NOMO-1 treated with DMSO at 0.1 percent for 48 hours (cell line): Measurements from ENCODE around the gene DAP3.
"Not testable (repeated sequence)": the region's sequence is repeated elsewhere in the genome, so short reads cannot be mapped to it uniquely, and the experiment has no call there.

Experiments used
- DNase-seq: peaks from one replicate; lab custom pipeline; 2025; ENCODE audit not compliant: unreplicated experiment; lab: John Stamatoyannopoulos, UW

DAP3 gene

DNA sequence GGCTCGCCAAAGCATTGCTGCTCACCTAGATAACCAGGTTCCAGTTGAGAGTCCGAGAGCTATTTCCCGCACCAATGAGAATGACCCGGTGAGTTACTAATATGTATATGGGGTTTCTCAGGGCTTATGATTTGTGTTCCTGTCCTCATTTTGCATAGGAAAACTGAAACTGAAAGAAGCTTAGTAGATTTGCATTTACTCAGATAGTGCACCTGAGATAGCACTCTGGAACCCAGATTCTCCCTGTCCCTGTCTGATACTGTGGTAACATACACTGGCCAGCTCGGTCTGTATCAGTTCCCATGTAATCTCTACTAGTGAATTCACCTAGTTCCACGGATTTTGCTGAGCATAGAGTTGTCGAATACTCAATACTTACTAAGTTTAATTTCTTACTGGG, 28.1 kb downstream of the DAP3 start:
- no peak for DNase-seq

DNA sequence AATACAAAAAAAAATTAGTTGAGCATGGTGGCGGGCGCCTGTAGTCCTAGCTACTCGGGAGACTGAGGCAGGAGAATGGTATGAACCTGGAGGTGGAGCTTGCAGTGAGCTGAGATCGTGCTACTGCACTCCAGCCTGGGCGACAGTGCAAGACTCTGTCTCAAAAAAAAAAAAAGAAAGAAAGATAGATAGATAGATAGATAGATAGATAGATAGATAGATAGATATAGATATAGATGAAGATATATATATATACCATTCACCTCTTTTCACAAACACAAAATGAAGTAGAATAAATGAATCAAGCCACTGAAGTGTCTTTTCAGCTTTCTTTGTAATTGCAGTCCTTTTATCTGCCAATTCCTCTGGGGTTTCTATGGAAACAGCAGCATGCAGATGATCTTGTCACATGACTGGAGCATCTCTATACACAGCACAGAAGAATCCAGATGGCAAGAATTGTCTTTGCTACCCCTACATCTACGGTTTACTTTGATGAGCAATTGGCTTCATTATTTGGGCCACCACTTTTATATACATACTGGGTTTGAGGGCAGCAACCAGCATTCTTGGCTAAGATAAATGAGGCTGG, 29.7 kb downstream of the DAP3 start:
- DNase-seq, result not testable (repeated sequence)

DNA sequence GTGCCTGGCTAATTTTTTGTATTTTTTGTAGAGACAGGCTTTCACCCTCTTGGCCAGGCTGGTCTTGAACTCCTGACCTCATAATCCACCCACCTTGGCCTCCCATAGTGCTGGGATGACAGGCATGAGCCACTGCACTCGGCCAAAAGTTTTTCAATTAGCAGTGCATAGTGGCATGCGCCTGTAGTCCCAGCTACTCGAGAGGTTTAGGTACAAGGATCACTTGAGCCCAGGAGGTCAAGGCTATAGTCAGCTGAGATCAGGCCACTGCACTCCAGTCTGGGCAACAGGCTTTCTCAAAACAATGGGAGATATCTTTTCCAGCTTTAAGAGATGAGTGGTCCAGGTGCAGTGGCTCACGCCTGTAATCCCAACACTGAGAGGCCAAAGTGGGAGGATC, 30.8 kb downstream of the DAP3 start:
- DNase-seq, result no peak

DNA sequence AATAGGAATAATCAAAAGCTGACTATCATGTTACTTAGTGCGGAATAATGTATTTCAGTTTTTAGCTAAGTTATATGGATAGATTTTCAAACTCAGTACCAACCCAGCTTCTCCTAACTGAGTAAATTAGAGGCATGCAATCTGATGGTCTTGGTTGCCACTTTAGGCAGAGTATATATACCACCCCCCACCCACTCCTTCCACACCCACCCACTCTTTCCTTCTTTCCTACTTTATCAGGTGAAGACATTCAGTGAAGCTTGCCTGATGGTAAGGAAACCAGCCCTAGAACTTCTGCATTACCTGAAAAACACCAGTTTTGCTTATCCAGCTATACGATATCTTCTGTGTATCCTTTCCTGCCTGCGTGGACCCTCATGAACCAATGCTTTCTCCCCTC, 36.3 kb downstream of the DAP3 start:
- no peak for DNase-seq

DNA sequence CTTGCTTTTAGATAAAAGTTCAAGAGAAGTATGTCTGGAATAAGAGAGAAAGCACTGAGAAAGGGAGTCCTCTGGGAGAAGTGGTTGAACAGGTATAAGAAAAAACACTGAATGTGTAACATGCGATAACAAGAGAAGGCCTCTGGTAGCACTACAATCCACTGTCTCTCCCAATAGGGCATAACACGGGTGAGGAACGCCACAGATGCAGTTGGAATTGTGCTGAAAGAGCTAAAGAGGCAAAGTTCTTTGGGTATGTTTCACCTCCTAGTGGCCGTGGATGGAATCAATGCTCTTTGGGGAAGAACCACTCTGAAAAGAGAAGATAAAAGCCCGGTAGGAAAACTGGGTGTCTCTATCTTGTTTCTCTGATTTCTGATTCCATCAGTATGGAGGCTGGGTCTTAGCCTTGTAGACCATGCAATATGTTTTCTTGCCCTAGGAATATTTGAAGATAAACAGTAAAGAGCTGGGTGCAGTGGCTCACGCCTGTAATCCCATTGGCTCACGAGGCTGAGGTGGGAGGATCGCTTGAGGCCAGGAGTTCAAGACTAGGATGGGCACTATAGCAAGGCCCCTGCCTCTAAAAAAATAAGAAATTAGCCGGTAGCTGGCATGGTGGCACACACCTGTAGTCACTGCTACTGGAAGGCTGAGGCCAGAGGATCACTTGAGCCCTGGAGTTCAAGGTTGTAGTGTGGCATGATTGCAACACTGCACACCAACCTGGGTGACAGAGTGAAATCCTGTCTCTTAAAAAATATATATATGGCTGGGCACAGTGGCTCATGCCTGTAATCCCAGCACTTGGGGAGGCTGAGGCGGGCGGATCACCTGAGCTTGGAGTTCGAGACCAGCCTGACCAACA, 40.4 kb downstream of the DAP3 start:
- peak; percentile 11 for DNase-seq

DNA sequence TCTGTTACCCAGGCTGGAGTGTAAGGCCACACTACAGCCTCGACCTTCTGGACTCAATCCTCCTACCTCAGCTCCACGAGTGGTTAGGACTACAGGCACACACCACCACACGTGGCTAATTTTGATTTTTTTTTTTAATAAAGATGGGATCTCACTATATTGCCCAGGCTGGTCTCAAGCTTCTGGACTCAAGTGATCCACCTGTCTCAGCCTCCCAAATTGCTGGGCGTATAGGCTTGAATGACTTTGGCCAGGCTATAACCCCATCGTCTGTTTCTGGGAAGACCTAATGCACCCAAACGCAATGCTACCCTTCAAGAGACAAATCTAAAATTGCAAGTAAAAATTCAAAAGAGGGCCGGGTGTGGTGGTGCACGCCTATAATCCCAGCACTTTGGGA, 52.1 kb downstream of the DAP3 start:
- no peak for DNase-seq

DNA sequence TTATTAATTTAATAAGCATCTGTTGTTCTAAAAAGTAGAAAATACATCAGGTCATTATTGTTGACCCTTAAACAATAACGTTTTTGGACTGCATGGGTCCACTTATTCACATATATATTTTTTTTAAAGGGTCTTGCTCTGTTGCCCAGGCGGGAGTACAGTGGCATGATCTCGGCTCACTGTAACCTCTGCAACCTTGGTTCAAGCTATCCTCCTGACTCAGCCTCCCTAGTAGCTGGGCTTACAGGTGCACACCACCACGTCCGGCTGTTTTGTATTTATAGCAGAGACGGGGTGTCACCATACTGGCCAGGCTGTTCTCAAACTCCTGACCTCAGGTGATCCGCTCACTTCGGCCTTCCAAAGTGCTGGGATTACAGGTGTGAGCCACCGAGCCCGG, 53.0 kb downstream of the DAP3 start:
- DNase-seq, result no peak

DNA sequence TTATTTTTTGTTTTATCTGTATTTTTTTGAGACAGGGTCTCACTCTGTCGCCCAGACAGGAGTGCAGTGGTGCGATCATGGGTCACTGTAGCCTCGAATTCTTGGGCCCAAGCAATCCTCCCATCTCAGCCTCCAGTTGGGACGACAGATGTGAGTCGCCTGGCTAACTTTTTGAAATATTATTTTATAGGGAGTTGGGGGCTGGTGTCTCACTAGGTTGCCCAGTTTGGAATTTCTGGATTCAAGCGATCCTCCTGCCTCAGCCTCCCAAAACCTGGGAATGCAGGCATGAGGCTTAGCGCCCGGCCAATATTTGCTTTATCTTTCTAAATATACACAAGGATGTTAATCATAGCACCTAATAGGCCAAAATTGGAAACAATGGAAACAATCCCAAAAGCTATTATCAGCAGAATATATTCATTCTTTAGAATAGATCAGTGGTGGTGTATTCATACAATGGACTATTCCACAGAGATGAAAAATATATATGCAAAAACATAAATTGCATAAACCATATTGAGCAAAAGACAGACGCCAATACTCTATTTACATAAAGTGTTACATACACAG, 55.9 kb downstream of the DAP3 start:
- DNase-seq, result no peak

DNA sequence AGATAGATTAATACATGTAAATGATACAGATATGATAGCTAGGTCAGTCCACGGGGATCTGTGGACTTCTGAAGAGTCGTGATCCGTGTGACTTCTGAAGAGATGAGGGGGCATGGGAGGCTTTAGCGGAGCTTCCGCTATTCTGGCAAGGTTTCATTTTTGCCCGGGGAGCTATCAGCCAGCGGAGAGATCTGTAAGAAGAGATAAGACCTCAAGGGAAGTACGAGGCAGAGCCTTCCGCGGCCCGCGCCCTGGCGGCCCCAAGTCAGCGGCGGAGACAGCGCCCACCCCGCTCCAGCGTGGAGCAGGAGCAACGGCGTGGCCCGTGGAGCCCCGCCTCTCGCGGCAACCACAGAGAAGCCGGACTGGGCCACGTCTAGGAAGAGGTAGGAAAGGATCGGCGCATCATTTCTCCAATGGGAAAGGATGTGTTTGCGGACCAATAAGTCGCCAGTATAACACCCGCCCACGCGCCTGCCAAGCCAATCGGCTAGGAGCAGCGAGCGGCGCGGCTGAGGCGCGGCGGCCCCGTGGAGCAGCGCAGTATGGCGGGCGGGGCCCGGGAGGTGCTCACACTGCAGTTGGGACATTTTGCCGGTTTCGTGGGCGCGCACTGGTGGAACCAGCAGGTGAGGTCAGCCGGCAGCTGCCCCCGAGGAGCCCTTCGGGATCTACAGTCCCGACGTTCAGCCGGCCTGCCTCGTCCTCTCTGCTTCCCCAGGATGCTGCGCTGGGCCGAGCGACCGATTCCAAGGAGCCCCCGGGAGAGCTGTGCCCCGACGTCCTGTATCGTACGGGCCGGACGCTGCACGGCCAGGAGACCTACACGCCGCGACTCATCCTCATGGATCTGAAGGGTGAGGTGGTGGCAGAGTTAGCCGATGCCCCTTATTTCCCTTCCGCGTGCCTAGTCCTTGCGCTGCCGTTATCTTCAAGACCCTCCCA, 56.7 kb downstream of the DAP3 start:
- DNase-seq, result peak; percentile 96

DNA sequence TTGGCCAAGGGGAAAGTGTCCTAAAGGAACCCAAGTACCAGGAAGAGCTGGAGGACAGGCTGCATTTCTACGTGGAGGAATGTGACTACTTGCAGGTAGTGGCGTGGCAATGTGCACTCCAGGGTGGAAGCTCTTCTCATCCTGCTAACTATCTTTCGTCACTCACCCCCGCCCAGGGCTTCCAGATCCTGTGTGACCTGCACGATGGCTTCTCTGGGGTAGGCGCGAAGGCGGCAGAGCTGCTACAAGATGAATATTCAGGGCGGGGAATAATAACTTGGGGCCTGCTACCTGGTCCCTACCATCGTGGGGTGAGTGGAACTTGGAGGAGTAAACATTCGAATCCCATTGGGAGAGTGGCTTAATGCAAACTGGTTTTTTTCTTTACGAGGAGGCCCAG, 58.7 kb downstream of the DAP3 start:
- not testable (repeated sequence) for DNase-seq

DNA sequence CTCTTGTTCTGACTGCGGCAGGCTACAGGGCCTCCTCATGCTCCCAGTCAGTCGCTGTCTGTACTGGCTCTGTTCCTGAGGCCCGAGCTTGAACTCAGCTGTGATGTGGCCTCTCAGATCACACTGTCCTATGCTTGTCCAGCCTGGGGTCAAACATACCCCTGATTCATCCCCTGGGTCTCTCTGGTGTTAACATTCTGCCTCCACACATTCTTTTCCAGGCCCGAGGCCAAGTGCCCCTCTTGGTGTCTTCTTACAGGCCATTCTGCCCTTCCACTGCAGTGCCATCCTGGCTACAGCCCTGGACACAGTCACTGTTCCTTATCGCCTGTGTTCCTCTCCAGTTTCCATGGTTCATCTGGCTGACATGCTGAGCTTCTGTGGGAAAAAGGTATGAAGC, 59.2 kb downstream of the DAP3 start:
- DNase-seq, result not testable (repeated sequence)

DNA sequence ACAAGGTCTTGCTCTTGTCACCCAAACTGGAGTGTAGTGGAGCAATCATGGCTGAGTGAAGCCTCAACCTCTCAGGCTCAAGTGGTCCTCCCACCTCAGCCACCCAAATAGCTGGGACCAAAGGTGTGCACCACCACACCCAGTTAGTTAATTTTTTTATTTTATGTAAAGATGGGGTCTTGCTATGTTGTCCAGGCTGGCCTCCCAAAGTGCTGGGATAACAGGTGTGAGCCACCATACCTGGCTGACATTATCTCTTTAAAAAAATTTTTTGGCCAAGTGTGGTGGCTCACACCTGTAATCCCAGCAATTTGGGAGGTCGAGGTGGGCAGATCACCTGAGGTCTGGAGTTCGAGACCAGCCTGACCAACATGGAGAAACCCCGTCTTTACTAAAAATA, 70.1 kb downstream of the DAP3 start:
- DNase-seq, result not testable (repeated sequence)

DNA sequence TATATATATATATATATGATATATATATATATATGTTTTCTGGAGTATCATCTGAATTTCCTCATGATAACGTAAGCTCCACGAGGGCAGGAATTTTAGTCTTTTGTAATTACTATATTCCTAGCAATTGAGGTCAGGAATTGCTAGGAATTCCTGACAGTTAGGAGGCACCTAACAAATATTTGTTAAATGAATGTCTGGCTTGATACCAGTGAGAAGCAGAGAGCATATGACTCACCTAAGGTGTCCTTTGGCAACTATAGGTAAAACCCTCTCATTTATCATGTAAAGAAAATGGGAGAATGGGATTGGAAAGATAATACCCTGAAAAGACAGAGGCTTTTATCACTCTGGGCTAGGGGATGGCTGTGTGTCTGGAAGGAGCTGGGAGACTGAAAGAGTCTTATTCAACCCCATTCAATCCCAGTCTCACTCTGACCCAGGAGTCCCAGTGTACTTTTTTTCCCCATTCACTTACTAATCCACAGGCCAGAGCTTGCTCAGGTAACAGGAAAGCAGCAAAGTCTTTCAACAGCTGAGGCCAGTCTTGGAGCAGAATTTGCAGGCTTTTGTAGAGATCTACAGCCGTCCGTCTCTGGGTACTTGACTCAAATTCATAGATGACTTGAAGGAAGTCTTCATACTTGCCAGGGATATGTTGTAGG, 71.2 kb downstream of the DAP3 start:
- no peak for DNase-seq

DNA sequence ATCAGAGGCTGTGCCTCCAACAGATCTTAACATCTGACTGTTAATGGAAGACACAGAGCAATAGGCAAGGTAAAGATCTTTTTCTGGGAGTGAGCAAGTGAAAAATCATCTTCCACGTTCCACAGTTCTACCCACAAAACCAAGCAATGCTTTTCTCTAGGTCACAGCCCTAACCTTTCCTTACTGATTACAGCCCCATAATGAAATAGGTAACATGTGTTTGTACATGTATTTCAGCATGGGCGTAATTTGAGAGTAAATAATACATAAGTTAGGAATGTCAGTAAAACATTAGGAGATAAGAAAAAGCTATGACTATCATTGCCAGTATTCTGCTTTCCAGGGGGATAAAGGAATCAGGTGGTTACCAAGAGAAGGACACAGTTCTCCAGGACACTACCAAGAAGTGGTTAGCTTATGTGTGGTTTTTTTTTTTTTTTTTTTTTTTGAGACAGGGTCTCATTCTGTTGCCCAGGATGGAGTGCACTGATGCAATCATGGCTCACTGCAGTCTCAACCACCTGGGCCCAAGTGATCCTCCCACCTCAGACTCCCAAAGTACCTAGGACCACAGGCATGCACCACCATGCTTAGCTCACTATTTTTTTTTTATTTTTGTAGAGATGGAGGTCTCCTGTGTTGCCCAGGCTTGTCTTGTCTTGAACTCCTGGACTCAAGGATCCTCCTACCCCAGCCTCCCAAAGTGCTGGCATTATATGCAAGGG, 72.0 kb downstream of the DAP3 start:
- DNase-seq, result no peak

DNA sequence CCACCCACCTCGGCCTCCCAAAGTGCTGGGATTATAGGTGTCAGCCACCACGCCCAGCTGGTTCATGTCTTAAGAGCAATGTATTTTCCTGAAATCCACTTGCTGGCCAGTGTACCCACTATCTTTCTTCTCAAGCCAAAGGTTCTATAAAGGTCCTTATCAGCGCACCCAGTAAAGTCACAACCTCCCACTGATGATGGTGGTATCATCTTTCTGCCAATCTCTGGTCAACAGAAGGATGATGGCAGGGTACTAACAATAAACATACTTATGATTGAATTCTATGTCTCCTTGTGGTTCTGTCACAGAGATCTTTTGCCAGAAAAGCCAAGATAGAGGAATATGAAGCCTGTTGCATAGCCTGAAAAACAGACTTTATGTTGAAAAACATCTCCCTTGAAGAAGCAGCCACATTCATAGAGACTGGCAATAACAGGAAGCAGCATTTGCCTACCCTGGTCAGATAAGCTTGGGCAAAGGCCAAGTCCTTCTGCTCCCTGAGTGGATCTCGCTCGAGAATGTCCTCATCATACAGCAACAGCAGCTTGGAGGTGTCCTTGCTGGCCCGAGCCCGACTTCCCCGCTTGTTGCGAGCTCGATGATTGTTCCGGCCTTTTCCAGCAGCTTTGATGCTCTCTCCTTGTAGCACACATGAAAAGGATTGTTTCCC, 73.0 kb downstream of the DAP3 start:
- no peak for DNase-seq

DNA sequence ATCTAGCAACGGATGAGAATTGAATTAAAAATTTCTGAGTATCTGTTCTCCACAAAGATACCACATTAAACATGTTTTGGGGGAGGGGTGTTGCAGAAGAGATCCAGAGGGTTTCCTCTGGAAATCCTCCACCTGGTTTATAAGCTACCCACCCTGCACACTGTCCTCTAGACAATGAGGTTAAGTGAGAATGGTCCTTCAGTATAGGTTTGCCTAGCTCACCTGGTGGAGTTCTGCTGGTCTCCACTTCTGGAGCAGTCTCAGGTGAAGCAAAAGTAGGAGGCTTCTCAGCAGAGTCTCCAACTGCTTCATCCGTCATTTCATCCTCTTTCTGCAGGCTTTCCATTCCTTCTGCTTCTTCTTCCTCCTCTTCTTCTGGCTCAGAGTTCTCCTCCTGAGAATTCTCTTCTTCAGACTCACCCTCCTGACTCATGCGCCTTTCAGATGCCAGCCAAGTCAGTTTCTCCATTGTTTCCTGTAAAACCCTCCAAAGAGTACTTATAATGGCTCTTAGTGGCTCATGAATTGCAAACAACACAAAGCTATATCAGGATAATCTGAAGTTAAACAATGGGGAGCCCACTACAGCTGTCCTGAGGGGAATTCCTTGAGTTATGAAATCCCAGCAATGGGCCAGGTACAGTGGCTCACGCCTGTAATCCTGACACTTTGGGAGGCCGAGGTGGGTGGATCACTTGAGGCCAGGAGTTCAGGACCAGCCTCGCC, 74.4 kb downstream of the DAP3 start:
- DNase-seq, result not testable (repeated sequence)

DNA sequence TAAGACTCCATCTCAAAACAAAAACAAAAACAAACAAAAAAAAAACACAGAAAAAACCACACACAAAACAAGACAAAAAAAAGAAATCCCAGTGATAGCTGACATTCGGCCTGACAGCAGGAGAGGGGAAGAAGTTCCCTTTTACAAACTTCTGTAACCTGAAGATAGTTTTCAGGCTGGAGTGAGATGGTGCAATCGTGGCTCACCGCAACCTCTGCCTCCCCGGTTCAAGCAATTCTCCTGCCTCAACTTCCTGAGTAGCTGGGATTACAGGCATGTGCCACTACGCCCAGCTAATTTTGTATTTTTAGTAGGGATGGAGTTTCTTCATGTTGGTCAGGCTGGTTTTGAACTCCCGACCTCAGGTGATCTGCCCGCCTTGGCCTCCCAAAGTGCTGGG, 75.1 kb downstream of the DAP3 start:
- peak; percentile 73 for DNase-seq

DNA sequence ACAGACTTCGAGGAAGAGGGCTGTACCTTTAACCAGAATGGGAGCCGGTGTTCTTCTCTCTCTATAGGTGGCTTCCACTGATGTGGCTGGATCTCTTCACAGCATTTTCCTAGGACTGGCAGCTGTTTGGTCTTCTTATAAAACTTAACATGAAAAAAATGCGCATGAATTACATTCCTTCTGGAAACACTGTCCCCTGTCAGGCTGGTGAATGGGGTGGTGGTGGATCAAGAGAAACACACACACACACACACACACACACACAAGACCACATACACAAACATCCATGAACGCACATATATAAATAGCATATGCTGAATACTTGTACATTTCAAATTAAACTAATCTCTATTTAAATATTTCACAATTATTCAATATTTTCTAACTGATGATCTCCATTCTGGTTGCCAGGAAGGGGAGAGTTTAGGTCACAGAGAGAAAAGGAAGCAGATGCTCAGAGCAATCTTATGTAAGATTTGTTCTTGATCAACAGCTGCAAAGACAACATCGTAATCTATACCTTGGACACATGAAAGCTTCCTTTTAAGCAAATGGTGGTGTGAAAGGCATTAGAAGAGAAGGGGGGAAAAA, 78.6 kb downstream of the DAP3 start:
- not testable (repeated sequence) for DNase-seq
